Caco-2 (cell line): Measurements from ENCODE around the gene HOXA11. TPM values are rescaled to one million over a fixed set of nuclear protein-coding genes. Genes with fewer than 3 reads are reported as not detected.

Experiments used
- BruUV-seq: library from RNA; stranded (reverse); fragments of 400-500 nt; replicated peaks from 2 replicates; lab custom pipeline; 2021; lab: Mats Ljungman, UMichigan
- CTCF ChIA-PET: fragments of 300-600 bp; sonication (Branson Sonifier 250); formaldehyde crosslinking; loops from one replicate; lab custom pipeline; 2022; ENCODE audit warnings: antibody characterized with exemption; lab: Charles Lee
- POLR2A ChIA-PET: fragments of 300-600 bp; sonication (Branson Sonifier 250); formaldehyde crosslinking; loops from one replicate; lab custom pipeline; 2022; ENCODE audit warnings: antibody characterized with exemption; lab: Charles Lee
- DNase-seq, 2 experiments: peaks; one replicate each; pipeline versions ENCODE4 v3.0.0 to v3.0.0-alpha.2; 2020 to 2022
- H3K27me3 ChIP-seq: replicated peaks from 2 replicates; pipeline ENCODE4 v1.6.0; 2011; ENCODE audit warnings: low read length; ENCODE audit not compliant: control insufficient read depth, insufficient read depth
- H3K36me3 ChIP-seq: 2 replicates; pipeline ENCODE4 v1.5.1; 2011; ENCODE audit warnings: low read length; ENCODE audit not compliant: control insufficient read depth, insufficient read depth
- H3K4me1 ChIP-seq: fragments of 250-450 bp; sonication (Bioruptor Pico); 2 replicates; pipeline ENCODE4 v1.5.1; 2020; ENCODE audit warnings: mild to moderate bottlenecking
- H3K4me3 ChIP-seq: 2 replicates; pipeline ENCODE4 v1.5.1; 2011; ENCODE audit warnings: low read depth, mild to moderate bottlenecking, control low read depth, low read length
- H3K9me3 ChIP-seq: fragments of 250-450 bp; sonication (Bioruptor Pico); 2 replicates; pipeline ENCODE4 v1.5.1; 2020; ENCODE audit warnings: mild to moderate bottlenecking, moderate library complexity
- H3K27ac Mint-ChIP-seq: one replicate; pipeline ENCODE4 v1.8.0; 2022; ENCODE audit warnings: mixed read lengths; ENCODE audit not compliant: unreplicated experiment
- H3K27me3 Mint-ChIP-seq: one replicate; pipeline ENCODE4 v1.8.0; 2022; ENCODE audit warnings: mixed read lengths; ENCODE audit not compliant: insufficient read depth, unreplicated experiment
- H3K36me3 Mint-ChIP-seq: one replicate; pipeline ENCODE4 v1.8.0; 2022; ENCODE audit warnings: mild to moderate bottlenecking, mixed read lengths; ENCODE audit not compliant: insufficient read depth, unreplicated experiment
- H3K4me1 Mint-ChIP-seq: one replicate; pipeline ENCODE4 v1.8.0; 2022; ENCODE audit warnings: low read depth, mixed read lengths; ENCODE audit not compliant: unreplicated experiment
- H3K4me3 Mint-ChIP-seq: one replicate; pipeline ENCODE4 v1.8.0; 2022; ENCODE audit warnings: mild to moderate bottlenecking, moderate library complexity, mixed read lengths; ENCODE audit not compliant: unreplicated experiment
- H3K9me3 Mint-ChIP-seq: one replicate; pipeline ENCODE4 v1.8.0; 2022; ENCODE audit warnings: mixed read lengths; ENCODE audit not compliant: unreplicated experiment
- intact Hi-C: fragments of 100-400 bp; cut with micrococcal nuclease; formaldehyde crosslinking; loops from one replicate; pipeline ENCODE4 v1.10.0; 2022; ENCODE audit not compliant: unreplicated experiment
- total RNA-seq: library from RNA; stranded (reverse); gene quantifications from 2 replicates; pipeline ENCODE4 v1.2.3, GENCODE V29; 2022
- TF ChIP-seq, protein P1 (sequence below), 2 experiments: fragments of 200-600 bp in 1 of 2; IDR thresholded peaks; 1 replicate in 1 of 2; 2 replicates in 1 of 2; pipeline versions ENCODE4 v1.5.1 to v1.8.0; 2011 to 2022; ENCODE audit warnings: antibody characterized with exemption in 1 of 2, control low read depth in 1 of 2, inconsistent platforms in 1 of 2, low read depth in 1 of 2, low read length in 1 of 2, mild to moderate bottlenecking in 1 of 2, moderate library complexity in 1 of 2; ENCODE audit not compliant: insufficient read depth in 1 of 2, severe bottlenecking in 1 of 2, unreplicated experiment in 1 of 2

HOXA11 gene
- total RNA-seq, 1 experiment from 2014 or later, result 0.73 TPM

DNA sequence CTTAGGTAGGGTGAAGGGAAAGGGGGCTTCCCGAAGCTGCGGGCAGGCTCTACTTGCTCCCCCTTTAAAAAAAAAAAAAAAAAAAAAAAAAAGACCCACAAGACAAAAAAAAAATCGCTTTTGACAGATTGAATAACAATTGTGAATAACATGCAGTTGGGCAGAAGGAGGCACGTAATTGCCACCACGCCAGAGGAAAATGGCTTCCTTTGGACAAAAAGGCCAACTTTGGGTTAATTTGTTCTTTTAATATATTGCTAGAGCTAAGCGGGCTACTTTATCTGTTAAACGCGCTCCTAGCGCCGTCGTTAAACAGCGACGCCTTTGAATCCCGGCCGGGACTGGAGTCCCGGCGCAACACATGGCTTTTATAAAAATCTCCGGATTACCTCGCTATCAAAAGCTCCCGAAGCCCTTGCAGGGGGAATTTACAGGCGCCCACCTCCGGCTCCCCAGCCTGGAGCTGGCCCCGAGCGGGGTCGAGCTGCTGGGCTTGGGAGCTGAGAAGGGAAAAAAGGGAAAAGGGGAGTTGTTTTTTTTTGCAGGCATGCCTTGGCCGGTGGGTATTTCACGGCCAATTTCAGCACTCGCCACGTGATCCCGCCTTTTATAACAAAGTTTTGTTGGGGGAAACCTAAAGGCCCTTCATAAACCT, 1.2 kb downstream of the HOXA11 start:
- no peak overlapping the region for H3K27ac Mint-ChIP-seq
- intact Hi-C loops, result no loop called here
- no peaks in the 10 kb centered on the region for H3K9me3 Mint-ChIP-seq
- Histone ChIP-seq H3K4me3 (peak overlapping the region; percentile 55), H3K9me3 (no peaks in the 10 kb centered on the region), H3K36me3 (no peaks in the 10 kb centered on the region), H3K27me3 (peaks cover 5% of the 10 kb centered on the region), H3K4me1 (peaks cover 14% of the 10 kb centered on the region)
- CTCF ChIA-PET, result interaction anchor here (0.7 to 1.8 kb wide), 2 partner anchors 12 to 37 kb away, joined by 5 to 9 read pairs; no protein-coding TSS in a partner anchor
- TF ChIP-seq, protein P1, sequence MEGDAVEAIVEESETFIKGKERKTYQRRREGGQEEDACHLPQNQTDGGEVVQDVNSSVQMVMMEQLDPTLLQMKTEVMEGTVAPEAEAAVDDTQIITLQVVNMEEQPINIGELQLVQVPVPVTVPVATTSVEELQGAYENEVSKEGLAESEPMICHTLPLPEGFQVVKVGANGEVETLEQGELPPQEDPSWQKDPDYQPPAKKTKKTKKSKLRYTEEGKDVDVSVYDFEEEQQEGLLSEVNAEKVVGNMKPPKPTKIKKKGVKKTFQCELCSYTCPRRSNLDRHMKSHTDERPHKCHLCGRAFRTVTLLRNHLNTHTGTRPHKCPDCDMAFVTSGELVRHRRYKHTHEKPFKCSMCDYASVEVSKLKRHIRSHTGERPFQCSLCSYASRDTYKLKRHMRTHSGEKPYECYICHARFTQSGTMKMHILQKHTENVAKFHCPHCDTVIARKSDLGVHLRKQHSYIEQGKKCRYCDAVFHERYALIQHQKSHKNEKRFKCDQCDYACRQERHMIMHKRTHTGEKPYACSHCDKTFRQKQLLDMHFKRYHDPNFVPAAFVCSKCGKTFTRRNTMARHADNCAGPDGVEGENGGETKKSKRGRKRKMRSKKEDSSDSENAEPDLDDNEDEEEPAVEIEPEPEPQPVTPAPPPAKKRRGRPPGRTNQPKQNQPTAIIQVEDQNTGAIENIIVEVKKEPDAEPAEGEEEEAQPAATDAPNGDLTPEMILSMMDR (IDR thresholded peaks at IDR 0.05; ENCODE audit: insufficient read depth in 1 of 2, low read depth in 1 of 2, low read length in 1 of 2, severe bottlenecking in 1 of 2, unreplicated experiment in 1 of 2), result no peak
- H3K27me3 Mint-ChIP-seq, result peaks cover 8% of the 10 kb centered on the region
- peaks cover 7% of the 10 kb centered on the region for H3K4me1 Mint-ChIP-seq
- peaks cover 6% of the 10 kb centered on the region for H3K36me3 Mint-ChIP-seq
- peak in 1 of 2 experiments; percentile 26 for DNase-seq
- POLR2A ChIA-PET, result no interaction called here
- BruUV-seq, result no TSS peak
- peak overlapping the region; percentile 71 for H3K4me3 Mint-ChIP-seq

DNA sequence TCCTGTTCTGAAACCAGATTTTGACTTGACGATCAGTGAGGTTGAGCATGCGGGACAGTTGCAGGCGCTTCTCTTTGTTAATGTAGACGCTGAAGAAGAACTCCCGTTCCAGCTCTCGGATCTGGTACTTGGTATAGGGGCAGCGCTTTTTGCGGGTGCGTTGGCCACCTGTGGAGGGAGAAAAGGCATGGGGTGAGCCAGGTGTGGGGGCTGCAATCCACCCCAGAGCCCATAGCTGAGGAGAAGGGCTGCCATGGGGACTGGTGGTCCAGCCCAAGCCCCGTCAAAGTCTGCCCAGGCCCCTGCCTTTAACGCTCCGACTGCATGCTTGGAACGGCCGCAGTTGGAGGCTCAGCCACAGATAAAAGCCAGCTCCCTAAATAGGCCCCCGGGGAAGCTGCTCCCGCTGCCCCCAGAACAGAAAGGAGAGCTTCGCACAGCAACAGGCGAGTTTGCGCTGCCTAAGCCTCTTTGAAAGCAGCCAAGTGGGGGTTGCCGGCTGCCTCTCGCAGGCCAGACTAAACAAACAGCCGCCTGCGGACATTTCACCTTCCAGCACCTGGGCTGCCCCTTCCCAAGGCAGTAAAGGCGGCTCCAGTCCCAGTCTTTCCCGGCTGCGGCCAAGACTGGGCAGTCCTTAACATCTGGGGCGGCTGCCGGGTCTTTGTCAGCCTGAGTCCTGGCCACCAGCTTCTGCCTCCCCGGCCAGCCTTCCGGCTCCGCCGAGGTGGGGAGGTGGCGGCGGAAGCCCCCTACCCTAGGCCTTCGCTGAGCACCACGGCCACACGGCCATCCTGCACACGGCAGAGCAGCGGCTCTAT, 2.0 kb downstream of the HOXA11 start:
- Histone ChIP-seq H3K4me1 (peaks cover 14% of the 10 kb centered on the region), H3K4me3 (peak overlapping the region; percentile 55), H3K27me3 (peaks cover 5% of the 10 kb centered on the region), H3K36me3 (no peaks in the 10 kb centered on the region), H3K9me3 (no peaks in the 10 kb centered on the region)
- ChIA-PET CTCF (interaction anchor here (1.2 kb wide), 1 partner anchor 13 kb away, joined by 5 read pairs; no protein-coding TSS in a partner anchor), POLR2A (no interaction called here)
- peaks cover 8% of the 10 kb centered on the region for H3K27me3 Mint-ChIP-seq
- H3K9me3 Mint-ChIP-seq, result no peaks in the 10 kb centered on the region
- no peak overlapping the region for H3K27ac Mint-ChIP-seq
- H3K4me1 Mint-ChIP-seq, result peaks cover 7% of the 10 kb centered on the region
- peak; percentile 43 to 46 for DNase-seq
- no TSS peak for BruUV-seq
- H3K4me3 Mint-ChIP-seq, result peak overlapping the region; percentile 71
- intact Hi-C loops, result no loop called here
- peaks cover 6% of the 10 kb centered on the region for H3K36me3 Mint-ChIP-seq
- TF ChIP-seq, protein P1 (IDR thresholded peaks at IDR 0.05; ENCODE audit: insufficient read depth in 1 of 2, low read depth in 1 of 2, low read length in 1 of 2, severe bottlenecking in 1 of 2, unreplicated experiment in 1 of 2), result no peak

DNA sequence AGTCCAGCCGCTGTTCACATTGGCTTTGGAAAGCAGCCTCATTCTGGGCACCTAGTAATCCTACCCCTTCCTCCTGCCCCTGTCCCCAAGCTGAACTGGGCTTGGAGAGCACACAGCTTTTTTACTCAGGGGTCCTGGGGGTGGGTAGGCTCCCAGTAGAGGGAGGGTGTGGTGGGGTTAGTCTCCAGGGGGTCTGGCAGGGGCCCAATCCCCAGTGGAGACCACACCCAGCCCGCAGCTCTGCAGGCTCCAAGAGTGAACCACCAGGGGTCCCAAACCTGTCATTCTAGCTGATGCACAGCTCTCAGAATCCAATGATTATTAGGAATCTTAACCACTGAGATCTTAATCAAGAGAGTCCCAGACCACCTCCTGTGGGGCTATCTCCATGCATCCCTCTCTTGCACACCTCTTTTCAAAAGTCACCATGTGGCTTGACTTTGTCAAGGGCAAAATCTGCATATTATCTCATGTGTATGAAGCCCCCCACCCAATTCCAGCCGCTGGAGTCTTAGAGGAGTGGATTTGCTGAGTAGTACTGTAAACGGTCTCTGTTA, 2.7 kb downstream of the HOXA11 start:
- peak overlapping the region; percentile 71 for H3K4me3 Mint-ChIP-seq
- TF ChIP-seq, protein P1 (IDR thresholded peaks at IDR 0.05; ENCODE audit: insufficient read depth in 1 of 2, low read depth in 1 of 2, low read length in 1 of 2, severe bottlenecking in 1 of 2, unreplicated experiment in 1 of 2), result no peak
- intact Hi-C loops, result no loop called here
- H3K27me3 Mint-ChIP-seq, result peaks cover 8% of the 10 kb centered on the region
- BruUV-seq, result no TSS peak
- peak in 1 of 2 experiments; percentile 23 for DNase-seq
- peaks cover 7% of the 10 kb centered on the region for H3K4me1 Mint-ChIP-seq
- H3K9me3 Mint-ChIP-seq, result no peaks in the 10 kb centered on the region
- H3K4me3 ChIP-seq, result no peak overlapping the region
- H3K27me3 ChIP-seq, result peaks cover 5% of the 10 kb centered on the region
- no peaks in the 10 kb centered on the region for H3K36me3 ChIP-seq
- no peaks in the 10 kb centered on the region for H3K9me3 ChIP-seq
- peaks cover 14% of the 10 kb centered on the region for H3K4me1 ChIP-seq
- H3K27ac Mint-ChIP-seq, result no peak overlapping the region
- CTCF ChIA-PET, result interaction anchor here (1.2 kb wide), 1 partner anchor 14 kb away, joined by 5 read pairs; no protein-coding TSS in a partner anchor
- peaks cover 6% of the 10 kb centered on the region for H3K36me3 Mint-ChIP-seq
- POLR2A ChIA-PET, result no interaction called here
